Gastroesophageal sphincter (tissue), 4 donors: Measurements from ENCODE around the gene CAPZB. TPM values are rescaled to one million over a fixed set of nuclear protein-coding genes. Genes with fewer than 3 reads are reported as not detected.

Experiments used
- ATAC-seq: fragments of 150-250 bp; one replicate; pipeline ENCODE4 v1.9.1; 2016; ENCODE audit warnings: mild to moderate bottlenecking, moderate library complexity
- H3K27ac ChIP-seq, 4 donors: fragments of 200-600 bp; sonication (generic) in 3 of 4; 1 replicate in 3 of 4; 2 replicates in 1 of 4; pipeline ENCODE4 v1.5.1; 2016 to 2019
- H3K27me3 ChIP-seq: fragments of 200-600 bp; sonication (generic); one replicate; pipeline ENCODE4 v1.5.1; 2019
- H3K36me3 ChIP-seq, 2 donors: fragments of 200-600 bp; sonication (generic); one replicate each; pipeline ENCODE4 v1.5.1; 2019; ENCODE audit warnings: control low read depth in 1 of 2
- H3K4me1 ChIP-seq, 3 donors: fragments of 200-600 bp; sonication (generic); 1 replicate in 2 of 3; 2 replicates in 1 of 3; pipeline ENCODE4 v1.5.1; 2016 to 2019; ENCODE audit warnings: control low read depth in 2 of 3
- H3K4me3 ChIP-seq, 2 donors: fragments of 200-600 bp; sonication (generic); one replicate each; pipeline ENCODE4 v1.5.1; 2019; ENCODE audit warnings: mild to moderate bottlenecking in 1 of 2, moderate library complexity in 1 of 2
- H3K9me3 ChIP-seq, 3 donors: fragments of 200-600 bp; sonication (generic); one replicate each; pipeline ENCODE4 v1.5.1; 2017 to 2019; ENCODE audit warnings: control low read depth in 2 of 3
- EP300 ChIP-seq: sonication (generic); formaldehyde crosslinking; IDR thresholded peaks from one replicate; pipeline ENCODE4 v1.6.1; 2017; ENCODE audit warnings: antibody characterized with exemption, mild to moderate bottlenecking
- POLR2A ChIP-seq, 2 donors: fragments of 450-650 bp; IDR thresholded peaks; one replicate each; pipeline ENCODE4 v1.6.1; 2017; ENCODE audit warnings: antibody characterized with exemption in 2 of 2, mild to moderate bottlenecking in 2 of 2, moderate library complexity in 1 of 2
- POLR2AphosphoS5 ChIP-seq: sonication (generic); formaldehyde crosslinking; IDR thresholded peaks from one replicate; pipeline ENCODE4 v1.6.1; 2017; ENCODE audit warnings: antibody characterized with exemption
- WGBS, 2 donors: methylation state at CpG; one replicate each; pipeline ENCODE4 v1.1.5; 2018; ENCODE audit warnings: low coverage in 1 of 2; 5-methylcytosine and 5-hydroxymethylcytosine counted together
- total RNA-seq, 4 donors: library from RNA; depleted of rRNA; stranded (reverse); fragments of >200 nt; gene quantifications; one replicate each; pipeline ENCODE4 v1.1.0, GENCODE V29; 2016
- TF ChIP-seq, protein P1 (sequence below), 4 experiments: fragments of 200-600 bp in 2 of 4; fragments of 450-650 bp in 2 of 4; sonication (generic) in 1 of 4; IDR thresholded peaks; one replicate each; pipeline ENCODE4 v1.5.1; 2017 to 2019; ENCODE audit warnings: antibody characterized with exemption in 4 of 4, mild to moderate bottlenecking in 2 of 4, moderate library complexity in 2 of 4

CAPZB gene
- total RNA-seq, 4 donors from 2014 or later: 160 to 288 (median 184) TPM

DNA sequence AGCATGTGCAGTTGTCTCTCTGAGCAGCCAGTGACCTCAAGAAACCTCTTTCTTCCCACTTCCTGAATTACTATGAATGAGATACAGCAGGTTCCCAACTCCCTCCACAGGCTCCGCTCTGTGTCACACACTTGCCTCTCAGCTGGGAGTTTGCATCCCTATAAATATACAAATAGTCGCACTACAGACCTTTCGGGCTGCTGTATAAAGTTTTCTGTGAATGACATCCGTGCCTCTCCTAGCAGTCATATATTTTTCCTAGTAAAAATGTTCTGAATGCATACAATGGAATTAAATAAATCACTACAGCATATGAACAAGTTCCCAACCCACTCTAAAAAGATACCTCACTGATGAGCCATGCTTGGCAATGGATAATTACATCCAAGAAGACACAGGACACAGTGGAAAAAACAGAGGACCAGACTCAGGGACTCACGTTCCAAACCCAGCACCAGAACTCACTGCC lies 66.8 kb downstream of the CAPZB start:
- H3K4me1 ChIP-seq: peaks cover 14 to 100% (median 63%) of the 10 kb centered on the region in 3 donors
- TF ChIP-seq POLR2A (IDR thresholded peaks at IDR 0.05): no peak
- TF ChIP-seq POLR2AphosphoS5: peak; percentile 30
- peaks cover 0 to 16% of the 10 kb centered on the region in 2 donors for H3K36me3 ChIP-seq
- H3K27me3 ChIP-seq: no peaks in the 10 kb centered on the region
- no peak overlapping the region for H3K4me3 ChIP-seq
- 40 to 50% methylated on average over 4 to 5 of the region's 5 CpGs for WGBS, 2 donors
- peak overlapping the region; percentile 10 to 93 (median 91) for H3K27ac ChIP-seq
- ATAC-seq: peak; percentile 27
- no peaks in the 10 kb centered on the region for H3K9me3 ChIP-seq

DNA sequence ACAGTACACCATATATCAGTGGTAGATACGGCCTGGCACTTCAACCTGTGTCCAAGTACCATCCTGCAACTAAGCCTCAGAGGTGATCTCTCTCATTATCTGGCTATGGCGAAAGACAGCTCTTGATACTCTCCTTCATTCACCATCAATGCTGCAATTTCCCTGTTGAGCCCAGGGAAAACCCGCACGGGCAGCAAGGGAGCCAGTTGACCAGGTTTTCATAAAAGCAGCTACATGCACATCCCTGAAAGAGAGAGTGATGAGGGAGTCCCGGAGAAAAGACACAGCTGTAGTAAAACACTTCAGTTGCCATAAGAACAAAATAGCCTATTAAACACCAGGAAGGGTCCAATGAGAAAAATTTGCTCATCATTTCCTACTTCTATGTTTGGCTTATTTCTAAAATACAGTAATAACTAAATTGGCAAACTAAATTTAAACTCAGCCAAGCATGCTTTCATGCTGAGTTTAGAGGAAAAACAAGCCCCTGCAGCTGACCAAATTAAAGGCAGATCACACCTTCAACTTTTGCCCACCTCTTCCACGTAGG lies 68.3 kb downstream of the CAPZB start:
- no peak for ATAC-seq
- peaks cover 0 to 16% of the 10 kb centered on the region in 2 donors for H3K36me3 ChIP-seq
- no peaks in the 10 kb centered on the region for H3K27me3 ChIP-seq
- peaks cover 20 to 100% (median 68%) of the 10 kb centered on the region in 3 donors for H3K4me1 ChIP-seq
- no peak for TF ChIP-seq POLR2A (IDR thresholded peaks at IDR 0.05)
- TF ChIP-seq, protein P1, sequence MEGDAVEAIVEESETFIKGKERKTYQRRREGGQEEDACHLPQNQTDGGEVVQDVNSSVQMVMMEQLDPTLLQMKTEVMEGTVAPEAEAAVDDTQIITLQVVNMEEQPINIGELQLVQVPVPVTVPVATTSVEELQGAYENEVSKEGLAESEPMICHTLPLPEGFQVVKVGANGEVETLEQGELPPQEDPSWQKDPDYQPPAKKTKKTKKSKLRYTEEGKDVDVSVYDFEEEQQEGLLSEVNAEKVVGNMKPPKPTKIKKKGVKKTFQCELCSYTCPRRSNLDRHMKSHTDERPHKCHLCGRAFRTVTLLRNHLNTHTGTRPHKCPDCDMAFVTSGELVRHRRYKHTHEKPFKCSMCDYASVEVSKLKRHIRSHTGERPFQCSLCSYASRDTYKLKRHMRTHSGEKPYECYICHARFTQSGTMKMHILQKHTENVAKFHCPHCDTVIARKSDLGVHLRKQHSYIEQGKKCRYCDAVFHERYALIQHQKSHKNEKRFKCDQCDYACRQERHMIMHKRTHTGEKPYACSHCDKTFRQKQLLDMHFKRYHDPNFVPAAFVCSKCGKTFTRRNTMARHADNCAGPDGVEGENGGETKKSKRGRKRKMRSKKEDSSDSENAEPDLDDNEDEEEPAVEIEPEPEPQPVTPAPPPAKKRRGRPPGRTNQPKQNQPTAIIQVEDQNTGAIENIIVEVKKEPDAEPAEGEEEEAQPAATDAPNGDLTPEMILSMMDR (IDR thresholded peaks at IDR 0.05): no peak
- no peak for TF ChIP-seq EP300
- peak; percentile 18 for TF ChIP-seq POLR2AphosphoS5
- peak overlapping the region; percentile 20 to 93 (median 91) for H3K27ac ChIP-seq
- no peak overlapping the region for H3K4me3 ChIP-seq
- no peaks in the 10 kb centered on the region for H3K9me3 ChIP-seq
- 28 to 44% methylated on average over 4 to 6 of the region's 6 CpGs for WGBS, 2 donors

DNA sequence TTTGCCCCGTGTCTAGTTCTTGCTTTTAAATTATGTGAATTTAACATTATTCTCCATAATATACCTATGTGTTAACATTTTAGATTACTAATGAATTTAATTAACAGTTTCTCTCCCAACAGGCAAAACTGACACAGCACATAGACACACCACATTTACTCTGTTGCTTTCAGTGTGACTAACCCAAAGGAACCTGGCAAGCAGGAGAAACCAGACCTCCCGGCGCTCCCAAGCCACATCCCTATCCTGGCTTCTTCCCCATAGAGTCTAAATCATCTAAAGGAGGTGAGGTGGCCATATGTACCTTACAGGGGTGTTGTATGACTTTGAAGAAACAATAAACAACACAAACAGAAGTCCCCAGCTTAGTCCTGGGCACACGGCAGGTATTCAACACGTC lies 69.2 kb downstream of the CAPZB start:
- no peak for ATAC-seq
- no peak for TF ChIP-seq POLR2A (IDR thresholded peaks at IDR 0.05)
- TF ChIP-seq, protein P1 (IDR thresholded peaks at IDR 0.05): no peak
- no peak for TF ChIP-seq POLR2AphosphoS5
- TF ChIP-seq EP300: no peak
- H3K27me3 ChIP-seq: no peaks in the 10 kb centered on the region
- H3K4me1 ChIP-seq: peaks cover 20 to 100% (median 70%) of the 10 kb centered on the region in 3 donors
- peaks cover 0 to 16% of the 10 kb centered on the region in 2 donors for H3K36me3 ChIP-seq
- peak overlapping the region; percentile 86 to 93 (median 92) for H3K27ac ChIP-seq
- WGBS, 2 donors: 67 to 75% methylated on average over 1 to 5 of the region's 5 CpGs
- no peak overlapping the region for H3K4me3 ChIP-seq
- no peaks in the 10 kb centered on the region for H3K9me3 ChIP-seq

GRCh38 chr1:19414515-19415121 lies 70.7 kb downstream of the CAPZB start:
- Histone ChIP-seq H3K9me3 (no peaks in the 10 kb centered on the region), H3K4me3 (peak overlapping the region in 1 of 2 donors; percentile 1), H3K4me1 (peaks cover 20 to 100% (median 60%) of the 10 kb centered on the region in 3 donors), H3K27ac (peak overlapping the region; percentile 86 to 93 (median 92)), H3K36me3 (peaks cover 0 to 16% of the 10 kb centered on the region in 2 donors), H3K27me3 (no peaks in the 10 kb centered on the region)
- ATAC-seq: peak; percentile 86
- TF ChIP-seq, protein P1 (IDR thresholded peaks at IDR 0.05): peak in 1 of 4 experiments; percentile 2
- TF ChIP-seq POLR2A (IDR thresholded peaks at IDR 0.05): no peak
- peak; percentile 85 for TF ChIP-seq POLR2AphosphoS5
- no peak for TF ChIP-seq EP300
- 6 to 11% methylated on average over 1 to 2 of the region's 2 CpGs for WGBS, 2 donors

DNA sequence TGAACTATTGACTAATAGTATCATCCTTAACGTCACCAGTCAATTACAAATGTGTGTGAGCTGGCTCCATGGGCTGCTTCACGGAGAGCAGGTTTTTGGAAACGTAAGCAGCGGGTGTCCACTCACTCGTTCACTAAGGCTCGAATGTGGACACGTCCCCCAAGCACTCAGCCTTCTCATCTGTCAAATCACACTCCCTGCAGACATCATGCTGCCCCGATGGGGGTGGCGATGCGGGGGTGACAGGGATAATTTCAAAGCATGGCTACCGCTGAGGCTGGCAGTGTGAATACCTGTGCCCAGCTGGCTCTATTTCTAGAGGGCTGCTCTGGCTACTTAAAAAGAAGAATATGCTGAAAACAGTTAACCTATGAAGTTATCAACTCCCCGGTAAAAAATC lies 71.3 kb downstream of the CAPZB start:
- WGBS, 2 donors: 16 to 31% methylated on average over 5 to 8 of the region's 12 CpGs
- Histone ChIP-seq H3K9me3 (no peaks in the 10 kb centered on the region), H3K36me3 (peaks cover 0 to 11% of the 10 kb centered on the region in 2 donors), H3K4me1 (peaks cover 20 to 100% (median 54%) of the 10 kb centered on the region in 3 donors), H3K27me3 (no peaks in the 10 kb centered on the region), H3K4me3 (peak overlapping the region in 1 of 2 donors; percentile 1), H3K27ac (peak overlapping the region; percentile 86 to 93 (median 92))
- no peak for ATAC-seq
- TF ChIP-seq POLR2AphosphoS5: no peak
- TF ChIP-seq, protein P1 (IDR thresholded peaks at IDR 0.05): no peak
- TF ChIP-seq POLR2A (IDR thresholded peaks at IDR 0.05): no peak
- no peak for TF ChIP-seq EP300
